Kasumi-1 (cell line): ENCODE results near the gene SLC39A10.
"Not testable (repeated sequence)": the region's sequence is repeated elsewhere in the genome, so short reads cannot be mapped to it uniquely, and the experiment has no call there.

Experiments
- DNase-seq, 2 experiments: peaks; one replicate each; lab custom pipeline; 2025; lab: John Stamatoyannopoulos, UW

Gene SLC39A10

DNA sequence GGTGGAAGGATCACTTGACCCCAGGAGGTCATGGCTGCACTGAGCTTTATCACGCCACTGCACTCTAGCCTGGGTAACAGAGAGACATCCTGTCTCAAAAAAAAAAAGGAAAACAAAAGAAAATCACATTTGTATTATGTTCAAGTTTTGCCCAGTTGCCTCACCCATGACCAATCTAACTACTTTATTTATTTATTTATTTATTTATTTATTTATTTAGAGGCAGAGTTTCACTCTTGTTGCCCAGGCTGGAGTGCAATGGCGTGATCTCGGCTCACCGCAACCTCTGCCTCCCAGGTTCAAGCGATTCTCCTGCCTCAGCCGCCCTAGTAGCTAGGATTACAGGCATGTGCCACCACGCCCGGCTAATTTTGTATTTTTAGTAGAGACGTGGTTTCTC is 12.3 kb upstream of the SLC39A10 start:
- DNase-seq: not testable (repeated sequence)

GRCh38 chr2:195645413-195645812 is 11.6 kb upstream of the SLC39A10 start:
- no peak for DNase-seq

DNA sequence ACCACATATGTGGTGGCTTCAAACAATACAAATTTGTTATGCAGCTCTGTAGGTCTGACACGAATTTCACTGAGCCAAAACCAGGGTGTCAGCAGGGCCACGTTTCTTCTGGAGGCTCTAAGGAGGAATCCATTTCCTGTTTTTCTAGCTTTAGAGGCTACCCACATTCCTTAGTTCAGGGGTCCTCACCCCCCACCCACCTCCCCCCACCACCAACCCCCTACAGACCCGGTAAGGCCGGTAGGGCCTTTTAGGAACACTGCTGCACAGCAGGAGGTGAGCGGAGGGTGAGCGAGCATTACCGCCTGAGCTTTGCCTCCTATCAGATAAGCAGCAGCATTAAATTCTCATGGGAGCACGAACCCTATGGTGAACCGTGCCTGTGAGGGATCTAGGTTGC is 10.6 kb upstream of the SLC39A10 start:
- DNase-seq: no peak

GRCh38 chr2:195647302-195647701 is 9.7 kb upstream of the SLC39A10 start:
- DNase-seq: no peak

- not testable (repeated sequence) for DNase-seq
These were observed 8.7 kb upstream of the SLC39A10 start for GRCh38 chr2:195648370-195648769.

DNA sequence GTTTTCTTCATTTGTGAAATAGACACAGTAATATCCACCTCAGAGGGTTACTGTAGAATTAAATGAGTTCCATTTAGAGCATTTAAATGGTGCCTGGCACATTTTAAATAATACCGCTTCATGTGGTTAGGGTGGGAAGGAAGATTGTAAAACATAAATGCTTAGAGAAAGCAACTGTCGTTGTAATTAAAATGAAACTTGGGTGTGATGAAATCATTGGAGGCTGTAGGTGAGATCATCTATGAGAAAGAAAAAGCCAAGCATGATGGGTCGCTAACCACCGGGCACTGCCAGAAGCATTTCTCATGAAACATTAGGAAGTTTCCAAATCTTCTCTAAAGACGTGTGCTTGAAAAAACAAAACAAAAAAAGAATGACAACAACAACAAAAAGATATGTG is 8.2 kb upstream of the SLC39A10 start:
- DNase-seq: no peak

DNA sequence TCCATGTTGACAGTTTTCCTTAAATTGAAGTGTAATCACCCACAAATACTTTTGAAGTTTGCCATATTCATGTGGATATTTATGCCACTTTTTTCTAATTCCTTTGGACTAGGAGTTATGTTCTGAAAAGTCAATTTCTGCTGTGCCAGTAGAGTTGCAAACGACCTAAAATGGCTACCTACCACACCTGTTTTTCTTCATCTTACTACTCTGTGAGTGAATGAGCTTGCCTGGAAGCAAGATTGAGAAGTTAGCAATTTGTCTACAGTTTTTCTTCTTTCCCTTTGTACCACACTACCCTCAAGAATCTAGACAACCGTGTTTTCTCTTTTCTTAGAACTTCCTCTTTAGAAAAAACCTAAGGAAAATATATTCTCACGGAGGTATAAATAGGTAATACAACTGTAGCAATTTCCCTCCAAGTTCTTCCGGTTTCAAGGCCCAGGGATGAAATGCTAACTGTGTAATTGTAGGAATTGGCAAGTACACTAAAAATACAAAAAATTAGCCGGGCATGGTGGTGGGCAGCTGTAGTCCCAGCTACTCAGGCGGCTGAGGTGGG is 7.3 kb upstream of the SLC39A10 start:
- DNase-seq: peak; percentile 54 to 56

GRCh38 chr2:195651046-195651445 is 6.0 kb upstream of the SLC39A10 start:
- peak in 1 of 2 experiments; percentile 27 for DNase-seq

DNA sequence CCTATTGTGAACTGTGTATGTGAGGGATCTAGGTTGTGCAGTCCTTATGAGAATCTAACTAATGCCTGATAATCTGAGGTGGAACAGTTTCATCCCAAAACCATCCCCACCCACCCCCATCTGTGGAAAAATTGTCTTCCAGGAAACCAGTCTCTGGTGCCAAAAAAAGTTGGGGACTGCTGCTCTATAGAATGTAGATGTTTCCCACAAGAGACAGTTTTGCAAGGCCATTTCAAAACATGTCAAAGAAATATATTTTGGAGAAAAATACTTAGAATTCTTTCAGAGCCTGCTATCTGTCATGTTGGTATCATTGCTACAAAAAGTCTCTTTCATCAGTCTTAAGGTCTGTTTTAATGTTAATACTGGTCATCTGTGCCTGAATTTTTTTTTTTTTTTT is 4.1 kb upstream of the SLC39A10 start:
- DNase-seq: no peak

DNA sequence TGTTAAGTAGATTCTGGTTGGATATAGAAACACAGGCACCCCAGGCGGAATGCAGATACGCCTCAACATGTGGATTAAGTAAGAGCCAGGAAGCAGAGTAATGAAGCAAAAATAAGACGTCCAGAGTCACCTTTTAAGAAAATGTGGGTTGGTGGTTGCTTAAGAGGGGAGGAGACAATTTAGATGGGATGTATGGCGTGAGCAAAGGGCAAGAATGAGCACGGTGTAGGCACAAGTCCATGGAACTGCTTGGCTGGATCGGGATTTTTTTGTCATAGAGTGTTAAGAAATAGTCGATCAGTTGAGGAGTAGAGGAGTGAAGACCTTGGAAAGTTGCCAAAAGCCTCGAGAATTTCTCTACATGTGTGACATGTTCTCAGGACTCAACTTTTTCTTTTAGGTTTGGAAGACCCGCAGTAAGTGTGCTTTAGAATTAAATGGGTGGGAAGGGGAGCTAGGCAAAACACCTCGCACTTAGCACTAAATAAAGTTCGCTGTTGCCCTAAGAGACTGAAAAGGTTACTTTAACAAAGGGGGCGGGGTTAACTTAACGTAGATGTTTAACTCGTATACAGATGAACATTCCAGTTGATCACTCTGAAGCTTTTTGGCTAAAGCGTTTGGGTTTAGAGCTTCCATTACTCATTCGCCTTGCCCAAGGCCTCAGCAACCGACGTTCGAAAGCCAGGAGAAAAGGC is 716 bp upstream of the SLC39A10 start:
- DNase-seq: peak in 1 of 2 experiments; percentile 59

- DNase-seq: peak; percentile 84 to 86
These were observed 861 bp downstream of the SLC39A10 start for GRCh38 chr2:195657634-195658540.

DNA sequence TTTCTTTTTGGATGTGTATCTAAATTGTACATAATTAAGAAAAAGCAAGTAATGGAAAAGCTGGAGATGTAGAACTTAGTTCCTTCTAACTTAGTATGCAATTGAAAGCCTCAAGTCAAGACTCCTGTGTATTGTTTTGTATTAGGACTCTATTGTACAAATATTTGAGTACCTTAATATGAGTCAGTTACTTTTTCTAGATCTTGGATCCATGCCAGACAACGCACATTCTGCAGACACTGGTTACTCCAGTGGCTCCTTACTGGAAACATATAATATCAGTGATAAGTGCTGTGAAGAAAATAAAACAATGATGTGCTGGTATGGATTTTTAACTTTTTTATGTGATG is 1.5 kb downstream of the SLC39A10 start:
- peak; percentile 64 to 69 for DNase-seq

- peak; percentile 69 to 83 for DNase-seq
These were observed 2.1 kb downstream of the SLC39A10 start for GRCh38 chr2:195659114-195659513.

DNA sequence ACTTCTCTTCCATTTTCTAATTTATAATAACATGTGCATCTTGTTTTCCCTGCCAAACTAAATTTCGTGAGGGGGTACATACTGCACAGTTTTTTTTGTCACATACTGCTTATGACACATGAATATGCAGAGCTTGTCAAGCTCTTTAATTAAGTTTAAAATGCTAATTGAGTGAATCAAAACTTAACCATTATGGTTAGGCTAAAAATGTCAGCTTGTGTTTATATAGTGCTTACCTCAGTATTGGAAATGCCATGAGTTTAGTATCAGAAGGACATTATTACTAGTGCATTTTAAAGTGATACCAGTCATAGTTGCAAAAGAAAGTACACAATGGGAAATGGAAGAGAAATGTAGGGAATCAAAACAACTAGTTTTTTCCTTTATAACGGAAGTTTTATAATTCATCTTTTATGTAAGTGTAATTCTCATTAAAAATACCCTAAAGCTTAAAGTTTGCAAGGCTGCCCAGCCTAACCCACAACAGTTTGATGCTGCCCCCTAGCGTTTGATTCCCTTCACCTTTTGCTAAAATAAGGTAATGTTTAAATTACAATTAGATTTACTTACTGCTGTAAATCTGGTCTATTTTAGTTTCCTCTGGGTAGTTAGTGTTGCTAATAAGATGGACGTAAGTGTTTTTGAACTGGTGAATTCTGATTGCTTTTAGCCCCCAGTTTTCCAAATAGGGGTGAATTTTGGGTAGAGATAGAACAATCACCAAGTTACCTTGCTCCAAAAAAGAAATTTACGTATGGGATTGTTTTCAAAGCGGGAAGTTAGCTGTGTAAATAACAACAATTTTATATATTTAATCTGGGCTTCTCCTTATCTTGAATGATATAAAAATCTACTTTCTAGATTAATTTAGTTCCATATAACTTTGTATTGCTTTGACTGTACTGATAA is 3.2 kb downstream of the SLC39A10 start:
- peak; percentile 84 to 93 for DNase-seq

DNA sequence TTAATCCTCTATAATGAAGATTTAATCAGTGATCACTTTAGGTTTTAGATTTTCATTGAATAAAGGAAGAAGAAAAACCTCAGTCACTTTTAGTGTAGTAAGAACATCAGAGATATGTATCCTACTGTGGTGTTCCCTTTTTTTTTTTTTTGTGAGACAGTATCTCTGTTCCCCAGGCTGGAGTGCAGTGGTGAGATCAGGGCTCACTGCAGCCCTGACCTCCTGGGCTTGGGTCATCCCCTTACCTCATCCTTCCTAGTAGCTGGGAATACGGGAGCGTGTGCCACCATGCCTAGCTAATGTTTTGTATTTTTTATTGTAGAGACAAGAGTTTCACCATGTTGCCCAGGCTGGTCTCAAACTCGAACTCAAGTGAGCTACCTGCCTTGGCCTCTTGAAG is 5.1 kb downstream of the SLC39A10 start:
- DNase-seq: peak in 1 of 2 experiments; percentile 44

DNA sequence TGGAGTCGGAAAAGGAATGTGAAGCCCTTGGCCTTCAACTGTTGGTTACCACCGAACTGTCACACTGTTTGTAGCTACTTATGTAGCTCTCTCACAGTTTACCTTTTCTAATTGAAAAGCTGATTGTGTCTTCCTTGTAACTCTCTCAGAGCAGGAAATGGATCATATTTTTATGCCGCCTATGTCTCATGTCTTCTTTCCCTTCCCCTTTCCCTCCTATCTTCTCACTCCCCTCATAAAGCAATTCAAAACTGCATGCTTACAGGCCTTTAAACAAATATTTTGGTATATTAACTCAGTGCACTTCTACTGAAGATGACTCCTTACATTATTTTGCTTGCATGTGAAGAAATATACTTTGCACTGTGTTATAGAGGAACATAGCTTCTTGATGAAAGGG is 6.0 kb downstream of the SLC39A10 start:
- DNase-seq: peak; percentile 27 to 39

DNA sequence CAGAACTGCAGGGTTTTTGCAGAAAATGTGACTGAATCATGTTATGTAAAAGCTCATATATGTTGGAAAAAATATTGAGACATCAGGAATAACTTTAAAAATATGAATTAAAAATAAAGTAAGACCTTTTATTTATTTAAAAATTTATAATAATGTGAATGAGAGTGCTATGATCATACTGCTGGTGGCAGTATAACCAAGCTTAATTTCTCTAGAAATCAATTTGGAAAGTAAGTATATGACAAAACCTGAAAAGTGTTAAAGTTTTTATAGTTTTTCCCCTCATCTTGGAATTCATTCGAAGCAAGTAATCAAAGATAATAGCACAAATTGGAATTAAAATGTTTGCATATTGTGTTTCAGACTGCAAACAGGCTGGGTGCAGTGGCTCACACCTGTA is 7.5 kb downstream of the SLC39A10 start:
- peak; percentile 42 to 60 for DNase-seq

DNA sequence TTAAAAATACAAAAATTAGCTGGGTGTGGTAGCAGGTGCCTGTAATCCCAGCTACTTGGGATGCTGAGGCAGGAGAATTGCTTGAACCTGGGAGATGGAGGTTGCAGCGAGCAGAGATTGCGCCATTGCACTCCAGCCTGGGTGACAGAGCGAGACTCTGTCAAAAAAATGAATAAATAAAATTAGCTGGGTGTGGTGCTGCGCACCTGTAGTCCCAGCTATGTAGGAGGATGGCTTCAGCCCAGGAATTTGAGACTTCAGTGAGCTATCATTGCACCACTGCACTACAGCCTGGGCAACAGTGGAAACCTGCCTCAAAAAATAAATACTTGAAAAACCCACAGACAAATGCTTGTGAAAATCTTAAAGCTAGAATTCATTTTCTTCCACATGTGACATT is 8.1 kb downstream of the SLC39A10 start:
- not testable (repeated sequence) for DNase-seq

DNA sequence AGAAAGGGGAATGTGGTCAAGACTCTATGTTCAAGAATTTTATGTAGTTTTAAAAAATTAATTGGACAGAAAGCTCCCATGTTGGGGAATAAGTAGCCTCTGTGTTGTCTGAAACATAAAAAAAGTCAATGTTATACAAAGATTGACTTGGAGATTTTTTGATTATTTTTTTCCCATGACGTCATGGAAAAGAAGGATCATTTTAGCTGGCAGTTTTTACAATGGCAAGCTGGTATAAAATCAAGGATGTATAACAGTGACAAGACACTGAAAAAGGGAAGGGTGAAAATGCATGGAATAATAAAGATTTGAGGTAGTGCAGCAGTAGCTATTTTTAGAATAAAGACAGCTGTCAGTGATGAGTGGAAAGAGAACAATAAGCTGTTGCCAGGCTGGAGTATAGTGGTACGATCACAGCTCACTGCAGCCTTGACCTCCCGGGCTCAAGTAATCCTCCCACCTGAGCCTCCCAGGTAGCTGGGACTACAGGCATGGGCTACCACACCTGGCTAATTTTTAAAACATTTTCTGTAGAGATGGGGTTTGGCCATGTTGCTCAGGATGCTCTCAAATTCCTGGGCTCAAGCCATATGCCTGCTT is 9.2 kb downstream of the SLC39A10 start:
- DNase-seq: no peak

GRCh38 chr2:195667974-195668373 is 10.9 kb downstream of the SLC39A10 start:
- no peak for DNase-seq

DNA sequence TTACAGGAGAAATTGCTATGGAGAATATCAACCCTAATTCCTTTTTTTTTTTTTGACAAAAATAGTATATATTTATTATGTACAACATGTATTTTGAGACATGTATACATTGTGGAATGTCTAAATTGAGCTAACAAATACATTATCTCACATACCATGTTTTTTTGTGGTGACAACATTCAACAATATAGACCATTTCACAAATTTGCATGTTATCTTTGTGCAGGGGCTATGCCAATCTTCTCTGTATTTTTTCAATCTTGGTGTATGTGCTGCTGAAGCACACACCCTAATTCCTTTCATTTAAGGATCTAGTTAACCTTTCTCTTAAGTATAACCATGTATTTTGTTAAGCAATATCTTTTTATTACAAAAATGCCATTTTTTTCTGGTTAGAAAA is 13.2 kb downstream of the SLC39A10 start:
- DNase-seq: no peak
